Endothelial cell of umbilical vein (primary cell): ENCODE measurements around the gene ACSS1. TPM values are rescaled to one million over a fixed set of nuclear protein-coding genes. Genes with fewer than 3 reads are reported as not detected.

Experiments used
- BruUV-seq: library from RNA; stranded (reverse); fragments of 400-500 nt; replicated peaks from 2 replicates; lab custom pipeline; 2021; lab: Mats Ljungman, UMichigan
- CTCF ChIA-PET: fragments of 300-600, 350-600 bp; sonication (Branson Sonifier 250); formaldehyde crosslinking; loops from one replicate; lab custom pipeline; 2021; ENCODE audit warnings: antibody characterized with exemption, inconsistent platforms; lab: Charles Lee
- POLR2A ChIA-PET: fragments of 300-600, 350-600 bp; sonication (Branson Sonifier 250); formaldehyde crosslinking; loops from one replicate; lab custom pipeline; 2021; ENCODE audit warnings: antibody characterized with exemption, inconsistent platforms; lab: Charles Lee
- DNase-seq: peaks from one replicate; pipeline ENCODE4 v3.0.0-alpha.2; 2011; ENCODE audit warnings: low read depth, low spot score
- FAIRE-seq: peaks from 2 replicates; lab custom pipeline; 2011; peaks lifted over from hg19 to GRCh38; lab: Jason Lieb, UNC
- H2AFZ ChIP-seq: 2 replicates; pipeline ENCODE4 v1.6.0; 2012; ENCODE audit warnings: low read depth, low read length, control low read depth, inconsistent platforms
- H3K27ac ChIP-seq: 2 replicates; pipeline ENCODE4 v1.5.1; 2011; ENCODE audit warnings: low read depth, mild to moderate bottlenecking, control low read depth, low read length, moderate library complexity; ENCODE audit not compliant: insufficient read depth
- H3K27me3 ChIP-seq, 2 experiments: 2 replicates each; pipeline versions ENCODE4 v1.6.0 to v1.6.1; 2011; ENCODE audit warnings: low read length in 2 of 2, mixed read lengths in 1 of 2; ENCODE audit not compliant: control insufficient read depth in 2 of 2, insufficient read depth in 2 of 2
- H3K36me3 ChIP-seq, 2 experiments: 2 replicates in 1 of 2; 3 replicates in 1 of 2; pipeline ENCODE4 v1.5.1; 2011; ENCODE audit warnings: low read length in 2 of 2, mild to moderate bottlenecking in 1 of 2, moderate library complexity in 1 of 2; ENCODE audit not compliant: control insufficient read depth in 2 of 2, insufficient read depth in 2 of 2; ENCODE audit errors: extremely low read depth in 1 of 2
- H3K4me1 ChIP-seq: 3 replicates; pipeline ENCODE4 v1.5.1; 2011; ENCODE audit warnings: mild to moderate bottlenecking, low read length; ENCODE audit not compliant: control insufficient read depth, insufficient read depth; ENCODE audit errors: extremely low read depth
- H3K4me2 ChIP-seq: 2 replicates; pipeline ENCODE4 v1.6.1; 2011; ENCODE audit warnings: low read length, control low read depth, mixed read lengths; ENCODE audit not compliant: insufficient read depth
- H3K4me3 ChIP-seq, 3 experiments: fragments of 200-600 bp in 1 of 3; sonication (generic), shearing (Covaris generic) in 1 of 3; replicated peaks in 1 of 3; 2 replicates each; pipeline ENCODE4 v1.5.1; 2011 to 2016; ENCODE audit warnings: control low read depth in 3 of 3, low read length in 3 of 3, mild to moderate bottlenecking in 2 of 3, inconsistent platforms in 1 of 3, low read depth in 1 of 3, moderate library complexity in 1 of 3; ENCODE audit not compliant: insufficient read depth in 1 of 3
- H3K79me2 ChIP-seq: 2 replicates; pipeline ENCODE4 v1.6.0; 2012; ENCODE audit warnings: low read length, inconsistent platforms; ENCODE audit not compliant: control insufficient read depth, insufficient read depth
- H3K9ac ChIP-seq: replicated peaks from 2 replicates; pipeline ENCODE3; 2011; ENCODE audit warnings: low read length, control low read depth; ENCODE audit not compliant: insufficient read depth; ENCODE audit errors: extremely low read depth
- H3K9me1 ChIP-seq: replicated peaks from 3 replicates; pipeline ENCODE4 v1.6.0; 2011; ENCODE audit warnings: mild to moderate bottlenecking, low read length; ENCODE audit not compliant: control insufficient read depth, insufficient read depth; ENCODE audit errors: extremely low read depth
- H3K9me3 ChIP-seq: replicated peaks from 2 replicates; pipeline ENCODE4 v1.5.1; 2012; ENCODE audit warnings: low read length, inconsistent platforms; ENCODE audit not compliant: control insufficient read depth, insufficient read depth
- H4K20me1 ChIP-seq: replicated peaks from 2 replicates; pipeline ENCODE3; 2011; ENCODE audit warnings: mild to moderate bottlenecking, low read length; ENCODE audit not compliant: control insufficient read depth, insufficient read depth; ENCODE audit errors: extremely low read depth
- CTCF ChIP-seq, 2 donors: IDR thresholded peaks; 1 replicate in 1 of 2; 2 replicates in 1 of 2; pipeline ENCODE4 v1.5.1; 2011; ENCODE audit warnings: low read length in 2 of 2, mild to moderate bottlenecking in 2 of 2, moderate library complexity in 2 of 2, control low read depth in 1 of 2, inconsistent platforms in 1 of 2, low read depth in 1 of 2; ENCODE audit not compliant: insufficient read depth in 1 of 2; ENCODE audit errors: extremely low read depth in 1 of 2
- EZH2 ChIP-seq: IDR thresholded peaks from 2 replicates; pipeline ENCODE4 v1.6.1; 2012; ENCODE audit warnings: borderline replicate concordance, low read depth, mild to moderate bottlenecking, moderate library complexity, low read length, inconsistent platforms; ENCODE audit not compliant: severe bottlenecking
- FOS ChIP-seq: IDR thresholded peaks from 2 replicates; pipeline ENCODE4 v1.6.1; 2011; ENCODE audit warnings: mild to moderate bottlenecking, low read length, moderate library complexity, borderline replicate concordance; ENCODE audit not compliant: insufficient read depth
- GATA2 ChIP-seq: IDR thresholded peaks from 2 replicates; pipeline ENCODE4 v1.7.0; 2011; ENCODE audit warnings: low read depth, mild to moderate bottlenecking, moderate library complexity, mixed read lengths, low read length; ENCODE audit not compliant: insufficient read length, insufficient read depth
- JUN ChIP-seq: IDR thresholded peaks from 2 replicates; pipeline ENCODE4 v1.6.1; 2011; ENCODE audit warnings: borderline replicate concordance, low read depth; ENCODE audit not compliant: insufficient read length, insufficient read depth
- MAX ChIP-seq: IDR thresholded peaks from 2 replicates; pipeline ENCODE4 v1.6.1; 2011; ENCODE audit not compliant: insufficient read depth, insufficient read length
- MYC ChIP-seq: IDR thresholded peaks from one replicate; pipeline ENCODE4 v1.6.1; 2011; ENCODE audit warnings: mild to moderate bottlenecking, low read depth, low read length
- POLR2A ChIP-seq: IDR thresholded peaks from 2 replicates; pipeline ENCODE4 v1.6.1; 2012; ENCODE audit warnings: low read depth, mild to moderate bottlenecking, control low read depth, low read length
- POLR2AphosphoS5 ChIP-seq: IDR thresholded peaks from 2 replicates; pipeline ENCODE4 v1.6.1; 2012; ENCODE audit warnings: low read depth, mild to moderate bottlenecking, control low read depth, low read length, moderate library complexity; ENCODE audit not compliant: insufficient read depth
- dilution Hi-C: fragments of 300-500 bp; cut with MboI; formaldehyde crosslinking; loops from one replicate; pipeline ENCODE4 v1.15.0; 2019; ENCODE audit warnings: low sequenced_read_pairs; ENCODE audit not compliant: extremely low pct_ligation_motif_present
- intact Hi-C: fragments of 100-400 bp; cut with micrococcal nuclease; formaldehyde crosslinking; loops from one replicate; pipeline ENCODE4 v1.10.0; 2022
- polyA plus RNA-seq, 4 experiments: library from polyadenylated mRNA; depleted of rRNA in 3 of 4; stranded (reverse) in 3 of 4; unstranded in 1 of 4; fragments of >200 nt; gene quantifications; 2 replicates each; pipeline versions ENCODE4 v1.2.1 to v1.2.3, GENCODE V29; 2011 to 2012; ENCODE audit warnings: missing spikeins in 1 of 4
- total RNA-seq: library from RNA; stranded (reverse); gene quantifications from 2 replicates; pipeline ENCODE4 v1.2.3, GENCODE V29; 2021

The ACSS1 gene
- total and polyA plus RNA-seq, 2 donors (not counting 3 experiments of a cell fraction or from before 2014, with no cell fraction given): 6.2 to 17.9 TPM

GRCh38 chr20:25042531-25043498 is 15.1 kb downstream of the ACSS1 start:
- dilution Hi-C loops (no loop called here), intact Hi-C loops (no loop called here)
- no peaks in the 10 kb centered on the region for H3K36me3 ChIP-seq
- H3K9me3 ChIP-seq: no peaks in the 10 kb centered on the region
- ChIA-PET CTCF (no interaction called here), POLR2A (no interaction called here)
- no peak overlapping the region for H3K27ac ChIP-seq
- FAIRE-seq (no peak), DNase-seq (no peak)
- no peaks in the 10 kb centered on the region for H4K20me1 ChIP-seq
- no peaks in the 10 kb centered on the region for H3K27me3 ChIP-seq
- H3K4me3 ChIP-seq: no peak overlapping the region
- no TSS peak for BruUV-seq
- no peak overlapping the region for H2AFZ ChIP-seq
- H3K4me1 ChIP-seq: no peaks in the 10 kb centered on the region
- no peaks in the 10 kb centered on the region for H3K9me1 ChIP-seq
- no peak overlapping the region for H3K9ac ChIP-seq
- H3K79me2 ChIP-seq: no peaks in the 10 kb centered on the region
- H3K4me2 ChIP-seq: no peak overlapping the region
- TF ChIP-seq JUN (no peak), FOS (no peak), GATA2 (no peak), CTCF (IDR thresholded peaks at IDR 0.05; ENCODE audit: extremely low read depth in 1 of 2, insufficient read depth in 1 of 2, low read depth in 1 of 2, low read length in 2 of 2) (no peak), EZH2 (no peak), MYC (no peak), POLR2A (no peak), POLR2AphosphoS5 (no peak), MAX (no peak)
